ENCODE results near the gene ZBTB25.

ZBTB25 gene

GRCh38 chr14:64508215-64508776, 4.7 kb upstream of the ZBTB25 start:
- no peak for TF ChIP-seq RAD21 (IDR thresholded peaks at IDR 0.05; ENCODE audit: low read depth)
- TF ChIP-seq NFIC (IDR thresholded peaks at IDR 0.05): no peak
- no peak for TF ChIP-seq FOXM1 (IDR thresholded peaks at IDR 0.05; ENCODE audit: borderline replicate concordance, low read depth)
- TF ChIP-seq TEAD4 (IDR thresholded peaks at IDR 0.05): no peak
- TF ChIP-seq ZBTB7A (IDR thresholded peaks at IDR 0.05; ENCODE audit: low read depth): no peak
- no peak for TF ChIP-seq MAX (IDR thresholded peaks at IDR 0.05)
- no peak for TF ChIP-seq TAF1 (IDR thresholded peaks at IDR 0.05; ENCODE audit: low read depth)
- no peak for TF ChIP-seq REST (IDR thresholded peaks at IDR 0.05; ENCODE audit: low read depth)
- no peak for TF ChIP-seq TCF12 (IDR thresholded peaks at IDR 0.05; ENCODE audit: low read depth)
- TF ChIP-seq YY1 (IDR thresholded peaks at IDR 0.05; ENCODE audit: low read depth): no peak
- no peak for TF ChIP-seq CREB1 (IDR thresholded peaks at IDR 0.05; ENCODE audit: low read depth)
- TF ChIP-seq CEBPB (IDR thresholded peaks at IDR 0.05): no peak

- TF ChIP-seq MAX (IDR thresholded peaks at IDR 0.05) (no peak), USF1 (IDR thresholded peaks at IDR 0.05) (no peak), NFIC (IDR thresholded peaks at IDR 0.05) (no peak), TAF1 (IDR thresholded peaks at IDR 0.05; ENCODE audit: low read depth) (no peak), EGR1 (IDR thresholded peaks at IDR 0.05) (no peak), REST (IDR thresholded peaks at IDR 0.05; ENCODE audit: low read depth) (no peak), ZBTB7A (IDR thresholded peaks at IDR 0.05; ENCODE audit: low read depth) (no peak), TEAD4 (IDR thresholded peaks at IDR 0.05) (no peak), CREB1 (IDR thresholded peaks at IDR 0.05; ENCODE audit: low read depth) (no peak), EP300 (IDR thresholded peaks at IDR 0.05; ENCODE audit: borderline replicate concordance) (no peak), TCF12 (IDR thresholded peaks at IDR 0.05; ENCODE audit: low read depth) (no peak), YY1 (IDR thresholded peaks at IDR 0.05; ENCODE audit: low read depth) (no peak), CEBPB (IDR thresholded peaks at IDR 0.05) (no peak), FOXM1 (IDR thresholded peaks at IDR 0.05; ENCODE audit: borderline replicate concordance, low read depth) (no peak)
Measured at GRCh38 chr14:64507376-64508156, 3.9 kb upstream of the ZBTB25 start.

GRCh38 chr14:64506721-64507120, 3.1 kb upstream of the ZBTB25 start:
- no peak for TF ChIP-seq REST (IDR thresholded peaks at IDR 0.05; ENCODE audit: low read depth)
- no peak for TF ChIP-seq CREB1 (IDR thresholded peaks at IDR 0.05; ENCODE audit: low read depth)
- TF ChIP-seq EGR1 (IDR thresholded peaks at IDR 0.05): no peak
- TF ChIP-seq FOXM1 (IDR thresholded peaks at IDR 0.05; ENCODE audit: borderline replicate concordance, low read depth): no peak
- TF ChIP-seq YY1 (IDR thresholded peaks at IDR 0.05; ENCODE audit: low read depth): no peak
- no peak for TF ChIP-seq EP300 (IDR thresholded peaks at IDR 0.05; ENCODE audit: borderline replicate concordance)
- no peak for TF ChIP-seq ZBTB7A (IDR thresholded peaks at IDR 0.05; ENCODE audit: low read depth)
- no peak for TF ChIP-seq TEAD4 (IDR thresholded peaks at IDR 0.05)
- no peak for TF ChIP-seq MAX (IDR thresholded peaks at IDR 0.05)
- no peak for TF ChIP-seq TCF12 (IDR thresholded peaks at IDR 0.05; ENCODE audit: low read depth)
- no peak for TF ChIP-seq CEBPB (IDR thresholded peaks at IDR 0.05)
- no peak for TF ChIP-seq RAD21 (IDR thresholded peaks at IDR 0.05; ENCODE audit: low read depth)

Measured in Ishikawa (cell line).